Measurements from ENCODE around the gene ADCY5. TPM values are rescaled to one million over a fixed set of nuclear protein-coding genes. Genes with fewer than 3 reads are reported as not detected.

Gene ADCY5
- polyA plus RNA-seq, 1 experiment, result 0.21 TPM

DNA sequence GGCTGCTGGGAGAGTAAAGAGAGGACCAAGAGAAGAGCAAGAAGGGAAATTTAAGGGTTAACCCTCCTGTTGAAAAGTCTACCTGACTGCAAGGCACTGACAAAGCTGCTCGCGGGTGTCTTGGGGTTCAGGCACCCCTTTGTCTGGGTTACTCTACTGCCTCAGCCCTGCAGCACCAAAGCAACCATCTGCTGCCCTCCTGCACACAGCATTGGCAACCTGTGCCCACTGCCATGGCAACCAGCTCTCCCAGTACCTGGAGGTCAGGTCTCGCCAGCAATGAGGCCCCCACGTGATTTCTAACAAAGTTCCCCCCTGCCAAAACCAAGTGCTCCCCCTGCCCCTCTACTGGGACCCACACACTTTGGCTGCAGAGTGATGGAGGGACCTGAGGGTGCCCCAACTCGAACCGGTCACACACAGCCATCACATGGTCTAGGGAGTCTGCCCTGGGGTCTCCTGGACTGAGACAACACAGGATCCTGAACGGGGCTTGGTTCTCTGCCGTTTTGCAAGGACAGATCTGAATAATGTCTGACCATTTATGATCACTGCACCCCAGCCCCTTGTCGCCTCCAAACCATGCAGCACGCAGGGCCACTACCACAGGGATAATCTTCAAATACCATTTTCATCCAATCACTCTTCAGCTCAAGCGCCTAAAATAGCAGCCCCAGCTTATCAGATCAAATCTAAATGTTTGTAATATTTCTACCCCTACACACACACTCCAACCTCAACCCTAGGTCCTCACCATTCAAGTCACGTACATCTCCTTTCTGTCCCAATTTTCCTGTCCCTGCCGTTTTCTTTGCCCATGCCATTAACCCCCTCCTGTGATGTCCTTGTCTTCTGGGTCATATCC is 50.7 kb downstream of the ADCY5 start:
- ChIA-PET POLR2A (no interaction called here), CTCF (interaction anchor here (1.1 kb wide), 1 partner anchor 15 kb away, joined by 3 read pairs; no protein-coding TSS in a partner anchor)
- no peak for TF ChIP-seq CTCF (IDR thresholded peaks at IDR 0.05; ENCODE audit: insufficient read depth, low read depth, low read length)
- DNase-seq (ENCODE audit: low read depth), result no peak
- Histone ChIP-seq H3K36me3 (ENCODE audit: control insufficient read depth, insufficient read depth, low read length) (no peaks in the 10 kb centered on the region), H3K27me3 (ENCODE audit: control insufficient read depth, insufficient read depth, low read length) (peaks cover 24% of the 10 kb centered on the region), H3K4me3 (ENCODE audit: low read depth, low read length) (no peak overlapping the region)

GRCh38 chr3:123397050-123397590 is 51.8 kb downstream of the ADCY5 start:
- Histone ChIP-seq H3K27me3 (ENCODE audit: control insufficient read depth, insufficient read depth, low read length) (peaks cover 25% of the 10 kb centered on the region), H3K36me3 (ENCODE audit: control insufficient read depth, insufficient read depth, low read length) (no peaks in the 10 kb centered on the region), H3K4me3 (ENCODE audit: low read depth, low read length) (no peak overlapping the region)
- CTCF ChIA-PET, result interaction anchor here (1.0 kb wide), 1 partner anchor 101 kb away, joined by 3 read pairs; no protein-coding TSS in a partner anchor
- no peak for DNase-seq (ENCODE audit: low read depth)
- TF ChIP-seq CTCF (IDR thresholded peaks at IDR 0.05; ENCODE audit: insufficient read depth, low read depth, low read length), result no peak
- POLR2A ChIA-PET, result no interaction called here

DNA sequence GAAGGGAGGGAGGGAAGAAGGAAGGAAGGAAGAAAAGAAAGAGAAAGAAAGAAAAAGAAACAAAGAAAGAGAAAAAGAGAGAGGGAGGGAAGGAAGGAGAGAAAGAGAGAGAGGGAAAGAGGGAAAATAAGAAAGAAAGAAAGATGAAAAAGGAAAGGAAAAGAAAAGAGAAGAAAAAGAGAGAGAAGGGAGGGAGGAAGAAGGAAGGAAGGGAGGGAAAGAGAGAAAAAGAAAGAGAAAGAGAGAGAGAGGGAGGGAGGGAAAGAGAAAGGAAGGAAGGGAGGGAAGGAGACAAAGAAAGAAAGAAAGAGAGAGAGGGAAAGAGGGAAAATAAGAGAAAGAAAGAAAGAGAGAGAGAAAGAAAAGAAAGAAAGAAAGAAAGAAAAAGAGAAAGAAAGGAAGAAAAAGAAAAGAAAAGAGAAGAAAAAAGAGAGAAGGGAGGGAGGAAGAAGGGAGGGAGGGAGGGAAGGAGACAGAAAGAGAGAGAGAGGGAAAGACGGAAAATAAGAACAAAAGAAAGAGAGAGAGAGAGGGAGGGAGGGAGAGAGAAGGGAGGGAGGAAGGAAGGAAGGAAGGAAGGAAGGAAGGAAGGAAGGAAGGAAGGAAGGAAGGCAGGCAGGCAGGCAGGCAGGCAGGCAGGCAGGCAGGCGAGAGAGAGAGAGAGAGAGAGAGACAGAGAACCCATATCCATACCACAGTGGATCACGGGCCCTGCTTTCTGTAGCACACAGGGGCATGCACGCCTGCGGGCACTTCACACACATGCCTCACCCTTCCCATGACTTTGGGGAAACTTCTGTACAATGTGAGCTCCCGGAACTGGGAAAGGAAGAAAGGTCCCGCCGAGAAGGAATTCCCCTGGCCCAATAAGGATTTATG is 52.5 kb downstream of the ADCY5 start:
- Histone ChIP-seq H3K36me3 (ENCODE audit: control insufficient read depth, insufficient read depth, low read length) (no peaks in the 10 kb centered on the region), H3K27me3 (ENCODE audit: control insufficient read depth, insufficient read depth, low read length) (peaks cover 21% of the 10 kb centered on the region), H3K4me3 (ENCODE audit: low read depth, low read length) (no peak overlapping the region)
- ChIA-PET POLR2A (no interaction called here), CTCF (interaction anchor here (0.6 to 1.0 kb wide), 2 partner anchors 102 to 551 kb away, joined by 3 read pairs; no protein-coding TSS in a partner anchor)
- TF ChIP-seq CTCF (IDR thresholded peaks at IDR 0.05; ENCODE audit: insufficient read depth, low read depth, low read length), result no peak
- no peak for DNase-seq (ENCODE audit: low read depth)

GRCh38 chr3:123395235-123395634 is 53.7 kb downstream of the ADCY5 start:
- TF ChIP-seq CTCF (IDR thresholded peaks at IDR 0.05; ENCODE audit: insufficient read depth, low read depth, low read length), result no peak
- POLR2A ChIA-PET, result no interaction called here
- DNase-seq (ENCODE audit: low read depth), result no peak
- H3K4me3 ChIP-seq (ENCODE audit: low read depth, low read length), result no peak overlapping the region
- H3K36me3 ChIP-seq (ENCODE audit: control insufficient read depth, insufficient read depth, low read length), result no peaks in the 10 kb centered on the region
- peaks cover 18% of the 10 kb centered on the region for H3K27me3 ChIP-seq (ENCODE audit: control insufficient read depth, insufficient read depth, low read length)
- CTCF ChIA-PET, result no interaction called here
